H1 (cell line): Measurements from ENCODE around the gene R3HDM1. TPM values are rescaled to one million over a fixed set of nuclear protein-coding genes. Genes with fewer than 3 reads are reported as not detected.

Experiments used
- microRNA counts: library from miRNA; unstranded; fragments of <30 nt; microRNA quantifications from one replicate; lab custom pipeline; 2015
- microRNA-seq, 2 experiments: library from miRNA; unstranded; fragments of <30 nt; microRNA quantifications; one replicate each; pipeline versions ENCODE4 to v1.2.0, GENCODE V29; 2016 to 2020; ENCODE audit warnings: borderline microRNAs expressed in 2 of 2, borderline number of aligned reads in 2 of 2, borderline replicate concordance in 1 of 2
- polyA plus RNA-seq, 7 experiments: library from polyadenylated mRNA; depleted of rRNA in 3 of 7; stranded (reverse) in 5 of 7; unstranded in 2 of 7; fragments of >200 nt in 5 of 7; fragments of 200-250 nt in 2 of 7; gene quantifications; 1 replicate in 5 of 7; 2 replicates in 1 of 7; 4 replicates in 1 of 7; pipeline versions ENCODE4 v1.2.1 to v1.2.3, GENCODE V29; 2011 to 2013; ENCODE audit warnings: missing spikeins in 2 of 7, mixed read lengths in 2 of 7
- small RNA-seq: library from polyadenylated mRNA; stranded (forward); fragments of <200 nt; extraction: miRNeasy Mini kit (QIAGEN cat#:217004); gene quantifications from one replicate; pipeline ENCODE3, GENCODE V24; 2013; ENCODE audit not compliant: insufficient read depth
- total RNA-seq: library from RNA; stranded (reverse); fragmentation: NEBNext Ultra II Directional; extraction: Animal tissue kit (Norgen Biotek cat#: 25700); gene quantifications from 2 replicates; pipeline ENCODE4 v1.2.1, GENCODE V29; 2021

The R3HDM1 gene
- total and polyA plus RNA-seq, 2 of the 8 experiments (the other 6 are each of a cell fraction or from before 2014, with no cell fraction given) = 77.7 to 120 TPM

MicroRNA genes within 50 kb of the gene (microRNA counts, 767-probe panel; counts per million panel counts)
- microRNA hsa-miR-128 (lab: Ali Mortazavi, UCI) = 879 counts per million, percentile 95 among the panel's probes with 10 or more counts

Small RNAs within 50 kb of the gene (microRNA-seq; reads per million reads assigned to microRNA genes)
- 33.3 to 35.7 reads per million in 2 experiments for gene MIR128-1

Small RNAs within 50 kb of the gene (small RNA-seq; reads per million reads assigned to genes)
- gene MIR128-1 (388 reads per million, percentile 99 among the genes with 10 or more reads in this experiment), gene RNU6-512P (not detected)

Other genes starting within 250 kb of the R3HDM1 start
- 17.5 and 19.3 TPM in 2 replicates for gene ZRANB3, start 266 bp upstream of the R3HDM1 start, total RNA-seq
- gene ZRANB3, start 266 bp upstream of the R3HDM1 start, polyA plus RNA-seq (2011; rRNA removed) = 2.7 and 4.5 TPM in 2 replicates
- gene UBXN4, start 210.4 kb downstream of the R3HDM1 start, total RNA-seq = 64.2 and 66.0 TPM in 2 replicates
- 13.6 and 20.1 TPM in 2 replicates for gene UBXN4, start 210.4 kb downstream of the R3HDM1 start, polyA plus RNA-seq (2011; rRNA removed)